HG02623 (cell line): ENCODE measurements around the gene TNNC1.

Source experiments
- ATAC-seq: cut with Tn5 transposase; IDR thresholded peaks from one replicate; pipeline ENCODE4 v1.9.1; 2021; ENCODE audit warnings: moderate library complexity; ENCODE audit not compliant: unreplicated experiment

Gene TNNC1

GRCh38 chr3:52453496-52454249, at the start of gene TNNC1:
Gene TNNC1 (minus strand): TSS chr3:52454041. CDS start chr3:52454015, 26 bp downstream.
- ATAC-seq: no peak

GRCh38 chr3:52502808-52503350, 49.0 kb upstream of the TNNC1 start:
- no peak for ATAC-seq

GRCh38 chr3:52502001-52502400, 48.2 kb upstream of the TNNC1 start:
- no peak for ATAC-seq

- no peak for ATAC-seq
These were observed 47.2 kb upstream of the TNNC1 start for GRCh38 chr3:52501046-52501445.

- ATAC-seq: no peak
These were observed 44.6 kb upstream of the TNNC1 start for GRCh38 chr3:52498137-52499054.

- ATAC-seq: no peak
These were observed 42.1 kb upstream of the TNNC1 start for GRCh38 chr3:52495777-52496602.

- no peak for ATAC-seq
These were observed 41.1 kb upstream of the TNNC1 start, which contains the start of gene STAB1 for GRCh38 chr3:52494886-52495495. Gene STAB1 (plus strand): TSS chr3:52495338. CDS start chr3:52495414, 76 bp downstream.

GRCh38 chr3:52494445-52494844, 40.6 kb upstream of the TNNC1 start:
- no peak for ATAC-seq

GRCh38 chr3:52493232-52494017, 39.6 kb upstream of the TNNC1 start:
- no peak for ATAC-seq

GRCh38 chr3:52492059-52492458, 38.2 kb upstream of the TNNC1 start:
- ATAC-seq: no peak

GRCh38 chr3:52490939-52491526, 37.2 kb upstream of the TNNC1 start:
- no peak for ATAC-seq

GRCh38 chr3:52490035-52490938, 36.4 kb upstream of the TNNC1 start:
- ATAC-seq: no peak

- ATAC-seq: no peak
These were observed 35.6 kb upstream of the TNNC1 start for GRCh38 chr3:52489453-52489852.

GRCh38 chr3:52488746-52489145, 34.9 kb upstream of the TNNC1 start:
- ATAC-seq: no peak

GRCh38 chr3:52487788-52488691, 34.2 kb upstream of the TNNC1 start:
- ATAC-seq: no peak

GRCh38 chr3:52487050-52487787, 33.4 kb upstream of the TNNC1 start:
- ATAC-seq: no peak
